Fibroblast of the aortic adventitia (primary cell): ENCODE data around the gene TSNAX. TPM values are rescaled to one million over a fixed set of nuclear protein-coding genes. Genes with fewer than 3 reads are reported as not detected.

Experiments
- DNase-seq: peaks from one replicate; pipeline ENCODE4 v3.0.0-alpha.2; 2010; ENCODE audit warnings: low read depth
- H3K4me3 ChIP-seq: 2 replicates; pipeline ENCODE4 v1.5.1; 2011; ENCODE audit warnings: low read depth, mild to moderate bottlenecking, control low read depth, low read length, moderate library complexity
- CTCF ChIP-seq: IDR thresholded peaks from 2 replicates; pipeline ENCODE4 v1.5.1; 2011; ENCODE audit warnings: mild to moderate bottlenecking, low read length, control low read depth, inconsistent platforms; ENCODE audit not compliant: insufficient read depth
- total RNA-seq: library from RNA; depleted of rRNA; stranded (reverse); fragments of >200 nt; gene quantifications from 2 replicates; pipeline ENCODE4 v1.2.3, GENCODE V29; 2012; ENCODE audit warnings: low replicate concordance

Gene TSNAX
- total RNA-seq, 1 donor: 43.7 TPM

GRCh38 chr1:231518485-231519034 lies 9.9 kb upstream of the TSNAX start:
- H3K4me3 ChIP-seq: no peak overlapping the region
- TF ChIP-seq CTCF: no peak
- no peak for DNase-seq

DNA sequence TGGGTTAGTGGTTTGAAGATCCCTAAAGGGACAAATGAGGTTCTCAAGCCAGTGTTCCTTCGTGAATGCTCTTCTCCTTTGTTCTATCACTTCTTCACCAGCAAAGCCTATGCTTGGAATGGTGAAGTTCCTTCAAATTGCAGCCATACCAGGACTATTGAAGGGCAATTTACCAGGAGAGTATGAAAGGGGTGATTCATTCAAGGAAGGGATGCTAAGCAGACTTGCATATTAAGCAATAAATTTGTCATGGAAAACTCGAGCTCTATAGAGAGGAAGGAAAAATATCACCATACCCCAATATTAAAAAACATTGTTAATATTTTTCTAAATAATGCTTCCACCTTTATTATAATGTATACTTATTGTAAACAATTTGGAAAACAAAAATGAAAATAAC lies 9.3 kb upstream of the TSNAX start:
- DNase-seq: peak; percentile 12
- H3K4me3 ChIP-seq: no peak overlapping the region
- TF ChIP-seq CTCF: no peak

GRCh38 chr1:231522038-231522437 lies 6.4 kb upstream of the TSNAX start:
- H3K4me3 ChIP-seq: no peak overlapping the region
- no peak for TF ChIP-seq CTCF
- DNase-seq: no peak

- TF ChIP-seq CTCF: no peak
- no peak overlapping the region for H3K4me3 ChIP-seq
These were observed 5.4 kb upstream of the TSNAX start for GRCh38 chr1:231522931-231523642.

DNA sequence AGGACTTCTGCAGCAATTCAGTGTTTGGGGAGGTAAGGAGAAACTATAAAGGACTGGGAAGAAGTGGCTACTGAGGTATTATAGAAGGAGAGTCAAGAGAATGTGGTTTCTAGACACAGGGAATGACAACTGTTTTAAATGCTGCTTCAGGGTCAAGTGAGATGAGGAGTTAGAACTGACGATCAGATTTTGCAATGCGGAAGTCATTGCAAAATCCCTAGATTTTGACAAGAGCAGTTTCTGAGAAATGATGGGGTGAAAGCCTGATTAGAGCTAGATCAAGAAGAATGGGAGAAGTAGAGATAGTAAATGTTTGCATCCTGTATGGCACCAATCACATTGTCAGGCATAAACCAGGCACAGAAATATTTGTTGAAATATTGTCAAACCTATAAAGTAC lies 4.7 kb upstream of the TSNAX start:
- no peak overlapping the region for H3K4me3 ChIP-seq
- no peak for DNase-seq
- no peak for TF ChIP-seq CTCF

More at GRCh38 chr1:231522931-231523642, 5.4 kb upstream of the TSNAX start:
- no peak for DNase-seq

GRCh38 chr1:231526536-231526935 lies 1.9 kb upstream of the TSNAX start:
- TF ChIP-seq CTCF: no peak
- no peak for DNase-seq
- H3K4me3 ChIP-seq: no peak overlapping the region

GRCh38 chr1:231527586-231528171 lies 790 bp upstream of the TSNAX start:
- H3K4me3 ChIP-seq: peak overlapping the region; percentile 92
- no peak for DNase-seq
- no peak for TF ChIP-seq CTCF
